A549 treated with RU486 at 1 μM for 4 hours (cell line): ENCODE measurements around the gene BANP. TPM values are rescaled to one million over a fixed set of nuclear protein-coding genes. Genes with fewer than 3 reads are reported as not detected.

Experiments
- total RNA-seq: library from RNA; stranded (reverse); fragments of 200-300 nt; extraction: Qiagen RNA extraction; gene quantifications from 5 replicates; pipeline ENCODE4 v1.2.3, GENCODE V29; 2022; ENCODE audit warnings: low read depth

BANP gene, protein sequence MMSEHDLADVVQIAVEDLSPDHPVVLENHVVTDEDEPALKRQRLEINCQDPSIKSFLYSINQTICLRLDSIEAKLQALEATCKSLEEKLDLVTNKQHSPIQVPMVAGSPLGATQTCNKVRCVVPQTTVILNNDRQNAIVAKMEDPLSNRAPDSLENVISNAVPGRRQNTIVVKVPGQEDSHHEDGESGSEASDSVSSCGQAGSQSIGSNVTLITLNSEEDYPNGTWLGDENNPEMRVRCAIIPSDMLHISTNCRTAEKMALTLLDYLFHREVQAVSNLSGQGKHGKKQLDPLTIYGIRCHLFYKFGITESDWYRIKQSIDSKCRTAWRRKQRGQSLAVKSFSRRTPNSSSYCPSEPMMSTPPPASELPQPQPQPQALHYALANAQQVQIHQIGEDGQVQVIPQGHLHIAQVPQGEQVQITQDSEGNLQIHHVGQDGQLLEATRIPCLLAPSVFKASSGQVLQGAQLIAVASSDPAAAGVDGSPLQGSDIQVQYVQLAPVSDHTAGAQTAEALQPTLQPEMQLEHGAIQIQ
- total RNA-seq = 14.2 to 18.8 TPM (median 16.1 TPM) in 5 replicates

DNA sequence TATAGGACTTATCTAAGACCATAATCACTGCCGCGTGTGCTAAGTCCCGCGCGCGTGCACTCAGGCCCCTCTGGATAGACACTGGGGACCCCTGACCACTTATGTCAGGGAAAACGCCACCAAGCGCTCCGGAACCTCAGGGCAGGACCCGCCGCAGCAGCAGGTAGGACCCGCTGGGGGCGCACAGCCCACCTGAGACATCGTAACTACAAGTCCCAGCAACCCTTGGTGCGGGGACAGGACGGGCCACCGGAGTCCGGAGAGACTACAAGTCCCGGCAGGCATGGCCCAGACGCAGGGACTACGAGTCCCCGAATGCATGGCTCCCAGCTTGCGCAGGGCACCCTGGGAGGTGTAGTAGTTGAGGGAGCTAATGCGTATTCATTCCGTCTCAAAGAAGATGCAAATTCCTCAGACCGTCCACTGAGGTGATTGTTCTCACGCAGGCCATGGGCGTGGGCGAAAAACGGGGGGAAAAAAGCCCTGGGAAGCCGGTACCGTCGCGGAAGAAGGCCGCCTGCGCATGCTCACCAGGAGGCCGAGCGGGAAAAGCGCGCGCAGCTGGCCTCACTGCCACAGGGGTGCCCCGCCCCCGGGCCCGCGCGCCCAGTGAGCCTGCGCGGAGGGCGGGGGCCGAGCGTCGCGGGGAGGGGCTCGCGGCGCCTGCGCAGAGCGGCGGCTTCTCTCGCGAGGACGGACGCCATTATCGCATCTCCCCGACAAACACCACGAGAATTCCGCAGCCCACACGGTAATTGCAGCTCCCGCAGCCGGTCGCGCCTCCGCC is at the start of gene BANP:
Gene BANP (plus strand): TSS at position 670 of the 787 bp plus-strand sequence. CDS start 23,682 bp downstream, outside the sequence.

DNA sequence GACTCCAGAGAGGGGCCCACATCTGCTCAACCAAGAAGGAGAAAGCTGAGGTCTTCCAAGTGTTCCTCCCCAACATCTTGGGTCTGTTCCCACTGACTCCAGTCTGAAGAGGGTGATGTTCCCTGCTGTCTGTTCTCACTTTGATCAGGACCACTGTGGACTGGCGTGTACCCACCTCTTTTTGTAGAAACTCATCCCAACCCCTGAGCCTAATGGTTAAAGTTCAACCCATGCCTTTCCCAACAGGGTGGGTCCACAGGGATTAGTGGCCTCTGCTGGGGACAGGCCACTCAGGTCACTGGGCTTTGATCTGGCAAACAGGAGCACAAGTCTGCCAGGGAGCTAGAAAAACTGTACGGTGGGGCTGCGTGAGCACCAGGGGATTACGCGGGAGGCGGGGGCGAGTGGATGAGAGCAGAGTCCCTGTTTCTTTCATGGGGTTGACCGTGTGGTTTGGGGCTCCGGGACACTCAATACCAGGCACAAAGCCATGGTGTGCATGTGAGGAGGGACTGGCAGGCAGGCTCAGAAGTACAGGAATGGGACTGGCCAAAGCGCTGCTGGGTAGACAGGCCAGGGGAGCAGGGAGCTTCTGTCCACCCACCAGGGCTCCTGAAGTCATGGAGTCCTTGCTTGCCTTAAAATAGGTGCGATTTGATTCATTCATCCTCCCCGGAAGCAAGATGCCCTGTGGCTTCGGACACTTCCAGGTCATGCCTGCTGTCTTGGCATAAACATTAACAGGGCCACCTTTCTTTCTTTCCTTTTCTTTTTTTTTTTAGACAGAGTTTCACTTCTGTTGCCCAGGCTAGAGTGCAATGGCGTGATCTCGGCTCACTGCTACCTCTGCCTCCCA is 14.6 kb upstream of the BANP start, which contains the start of gene CA5A:
Gene CA5A (minus strand): TSS at position 155 of the 856 bp plus-strand sequence. CDS start 79 bp downstream, at position 76.

Other genes starting within 250 kb of the BANP start
- gene KLHDC4, start 185.4 kb upstream of the BANP start, total RNA-seq = 33.8 to 44.1 TPM (median 39.2 TPM) in 5 replicates
- gene SLC7A5, start 81.9 kb upstream of the BANP start, total RNA-seq = 713 to 1,009 TPM (median 915 TPM) in 5 replicates
- gene CA5A, start 14.9 kb upstream of the BANP start, total RNA-seq = not detected in 5 replicates